Measurements from ENCODE around the gene ATE1.

DNA sequence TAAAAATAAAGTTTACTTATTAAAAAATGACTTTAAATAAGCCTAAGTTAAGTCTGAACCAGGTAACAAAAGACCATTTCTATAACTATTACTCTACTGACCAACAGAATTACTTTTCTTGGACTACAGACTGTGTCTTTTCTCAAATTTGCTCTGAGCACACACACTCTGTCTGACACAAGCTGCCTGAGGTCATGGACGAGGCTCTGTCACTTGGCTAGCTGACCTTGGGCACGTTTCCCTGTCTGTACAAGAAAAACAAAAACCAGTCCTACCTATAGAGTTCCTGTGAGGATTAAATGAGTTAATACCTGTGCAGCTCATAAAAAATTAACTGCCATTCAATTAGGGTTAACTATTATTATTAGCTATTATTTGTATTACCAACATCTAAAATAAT lies 22.9 kb downstream of the ATE1 start:
- TF ChIP-seq, protein P1, sequence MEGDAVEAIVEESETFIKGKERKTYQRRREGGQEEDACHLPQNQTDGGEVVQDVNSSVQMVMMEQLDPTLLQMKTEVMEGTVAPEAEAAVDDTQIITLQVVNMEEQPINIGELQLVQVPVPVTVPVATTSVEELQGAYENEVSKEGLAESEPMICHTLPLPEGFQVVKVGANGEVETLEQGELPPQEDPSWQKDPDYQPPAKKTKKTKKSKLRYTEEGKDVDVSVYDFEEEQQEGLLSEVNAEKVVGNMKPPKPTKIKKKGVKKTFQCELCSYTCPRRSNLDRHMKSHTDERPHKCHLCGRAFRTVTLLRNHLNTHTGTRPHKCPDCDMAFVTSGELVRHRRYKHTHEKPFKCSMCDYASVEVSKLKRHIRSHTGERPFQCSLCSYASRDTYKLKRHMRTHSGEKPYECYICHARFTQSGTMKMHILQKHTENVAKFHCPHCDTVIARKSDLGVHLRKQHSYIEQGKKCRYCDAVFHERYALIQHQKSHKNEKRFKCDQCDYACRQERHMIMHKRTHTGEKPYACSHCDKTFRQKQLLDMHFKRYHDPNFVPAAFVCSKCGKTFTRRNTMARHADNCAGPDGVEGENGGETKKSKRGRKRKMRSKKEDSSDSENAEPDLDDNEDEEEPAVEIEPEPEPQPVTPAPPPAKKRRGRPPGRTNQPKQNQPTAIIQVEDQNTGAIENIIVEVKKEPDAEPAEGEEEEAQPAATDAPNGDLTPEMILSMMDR (IDR thresholded peaks at IDR 0.05) = no peak
- TF ChIP-seq POLR2A (IDR thresholded peaks at IDR 0.05) (no peak), EP300 (IDR thresholded peaks at IDR 0.05) (no peak)
